WTC11 (cell line): ENCODE data around the gene APOBEC3G.

Experiments
- AFF4 ChIP-seq: sonication (generic); formaldehyde crosslinking; IDR thresholded peaks from 2 replicates; pipeline ENCODE4 v1.8.1; 2023; ENCODE audit warnings: mild to moderate bottlenecking, missing genetic modification reagents, borderline replicate concordance
- ATF2 ChIP-seq: sonication (generic); formaldehyde crosslinking; IDR thresholded peaks from 2 replicates; pipeline ENCODE4 v1.8.1; 2022; ENCODE audit warnings: low read depth, missing genetic modification reagents, borderline replicate concordance
- CREM ChIP-seq: sonication (generic); formaldehyde crosslinking; IDR thresholded peaks from 2 replicates; pipeline ENCODE4 v1.8.1; 2022; ENCODE audit warnings: mild to moderate bottlenecking, missing genetic modification reagents, moderate library complexity
- CTCF ChIP-seq: fragments of 200-600 bp; IDR thresholded peaks from 2 replicates; pipeline ENCODE4 v1.8.0; 2022; ENCODE audit warnings: antibody characterized with exemption
- E2F5 ChIP-seq: sonication (generic); formaldehyde crosslinking; IDR thresholded peaks from 2 replicates; pipeline ENCODE4 v1.8.1; 2022; ENCODE audit warnings: mild to moderate bottlenecking, moderate library complexity, missing genetic modification reagents
- HMGXB4 ChIP-seq: sonication (generic); formaldehyde crosslinking; IDR thresholded peaks from 2 replicates; pipeline ENCODE4 v1.8.1; 2023; ENCODE audit warnings: mild to moderate bottlenecking, moderate library complexity, missing genetic modification reagents
- JUN ChIP-seq: sonication (generic); formaldehyde crosslinking; IDR thresholded peaks from 2 replicates; pipeline ENCODE4 v1.8.0; 2023; ENCODE audit warnings: mild to moderate bottlenecking, missing genetic modification reagents
- PRDM15 ChIP-seq: sonication (generic); formaldehyde crosslinking; IDR thresholded peaks from 2 replicates; pipeline ENCODE4 v1.8.0; 2022; ENCODE audit warnings: missing genetic modification reagents
- SMAD4 ChIP-seq: sonication (generic); formaldehyde crosslinking; IDR thresholded peaks from 2 replicates; pipeline ENCODE4 v1.8.0; 2022; ENCODE audit warnings: mild to moderate bottlenecking, missing genetic modification reagents
- SP1 ChIP-seq: sonication (generic); formaldehyde crosslinking; conservative IDR thresholded peaks from 2 replicates; pipeline ENCODE4 v1.8.1; 2022; ENCODE audit warnings: missing genetic modification reagents
- TEAD4 ChIP-seq: sonication (generic); formaldehyde crosslinking; IDR thresholded peaks from 2 replicates; pipeline ENCODE4 v1.8.0; 2022; ENCODE audit warnings: mild to moderate bottlenecking, missing genetic modification reagents
- USF2 ChIP-seq: sonication (generic); formaldehyde crosslinking; IDR thresholded peaks from 2 replicates; pipeline ENCODE4 v1.8.1; 2023; ENCODE audit warnings: mild to moderate bottlenecking, missing genetic modification reagents, moderate library complexity
- ZBTB21 ChIP-seq: sonication (generic); formaldehyde crosslinking; IDR thresholded peaks from 2 replicates; pipeline ENCODE4 v1.8.1; 2023; ENCODE audit warnings: mild to moderate bottlenecking, missing genetic modification reagents, borderline replicate concordance
- ZNF281 ChIP-seq: sonication (generic); formaldehyde crosslinking; IDR thresholded peaks from 2 replicates; pipeline ENCODE4 v1.8.0; 2023; ENCODE audit warnings: mild to moderate bottlenecking, missing genetic modification reagents

GRCh38 chr22:39090426-39091064, 13.5 kb downstream of the APOBEC3G start:
- no peak for TF ChIP-seq CTCF
- TF ChIP-seq HMGXB4 = no peak
- TF ChIP-seq ZNF281 = no peak
- no peak for TF ChIP-seq USF2 (CRISPR knock-in tag)
- TF ChIP-seq JUN (CRISPR knock-in tag) = no peak
- no peak for TF ChIP-seq CREM (CRISPR knock-in tag)
- no peak for TF ChIP-seq PRDM15
- no peak for TF ChIP-seq ATF2
- TF ChIP-seq E2F5 (CRISPR knock-in tag) = no peak
- no peak for TF ChIP-seq TEAD4
- TF ChIP-seq SMAD4 (CRISPR knock-in tag) = no peak
- TF ChIP-seq SP1 = no peak
- no peak for TF ChIP-seq AFF4 (CRISPR knock-in tag)
- TF ChIP-seq ZBTB21 (CRISPR knock-in tag) = no peak
